GM19239 (cell line): ENCODE measurements around the gene HOMER1.
"Not testable (repeated sequence)": the region's sequence is repeated elsewhere in the genome, so short reads cannot be mapped to it uniquely, and the experiment has no call there.

Experiments
- DNase-seq: peaks from one replicate; pipeline ENCODE4 v3.0.0; 2011; ENCODE audit warnings: low spot score; ENCODE audit not compliant: insufficient read length
- FAIRE-seq: peaks from 2 replicates; lab custom pipeline; 2011; peaks lifted over from hg19 to GRCh38; lab: Jason Lieb, UNC

Gene HOMER1

DNA sequence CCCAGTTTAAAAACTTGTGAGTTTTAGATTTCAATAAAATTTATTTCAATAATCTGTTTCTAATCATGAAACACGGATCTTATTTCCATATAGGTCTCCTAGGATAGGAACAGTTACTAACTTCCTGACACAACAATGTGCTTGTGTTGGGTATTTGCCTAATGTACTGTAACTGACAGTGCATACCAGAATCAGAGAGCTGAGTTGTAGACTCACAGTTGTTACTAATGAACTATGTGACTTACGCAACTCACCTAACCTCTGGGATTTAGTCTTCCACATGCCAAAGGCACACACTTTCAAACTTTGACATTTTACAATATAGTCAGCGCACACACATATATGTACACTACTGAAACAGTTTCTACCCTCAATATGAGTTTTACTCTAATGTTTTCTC lies 77.7 kb downstream of the HOMER1 start:
- no peak for FAIRE-seq

GRCh38 chr5:79430196-79430595 lies 83.7 kb downstream of the HOMER1 start:
- no peak for FAIRE-seq
- DNase-seq: no peak

More for the DNA sequence above, 77.7 kb downstream of the HOMER1 start:
- no peak for DNase-seq

GRCh38 chr5:79423296-79423695 lies 90.6 kb downstream of the HOMER1 start:
- FAIRE-seq: no peak
- no peak for DNase-seq

DNA sequence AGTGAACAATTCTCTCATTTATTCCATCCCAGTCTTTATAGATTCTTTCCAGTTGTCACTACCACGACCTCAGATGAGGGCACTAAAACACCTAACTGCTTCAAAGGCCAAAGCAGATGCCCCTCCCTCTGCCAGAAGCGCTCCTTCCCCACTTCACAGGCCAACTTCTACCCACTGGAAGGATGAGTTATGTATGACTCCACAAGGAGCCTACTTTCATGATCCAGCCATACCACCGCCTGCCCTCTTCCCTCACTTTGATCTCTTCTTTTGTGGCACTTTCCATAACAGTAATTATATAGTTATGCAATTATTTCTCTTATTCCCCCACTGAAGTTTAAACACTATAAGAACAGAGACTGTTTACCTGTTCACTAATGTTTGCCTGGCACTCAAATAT lies 93.7 kb downstream of the HOMER1 start:
- DNase-seq: no peak
- FAIRE-seq: no peak

DNA sequence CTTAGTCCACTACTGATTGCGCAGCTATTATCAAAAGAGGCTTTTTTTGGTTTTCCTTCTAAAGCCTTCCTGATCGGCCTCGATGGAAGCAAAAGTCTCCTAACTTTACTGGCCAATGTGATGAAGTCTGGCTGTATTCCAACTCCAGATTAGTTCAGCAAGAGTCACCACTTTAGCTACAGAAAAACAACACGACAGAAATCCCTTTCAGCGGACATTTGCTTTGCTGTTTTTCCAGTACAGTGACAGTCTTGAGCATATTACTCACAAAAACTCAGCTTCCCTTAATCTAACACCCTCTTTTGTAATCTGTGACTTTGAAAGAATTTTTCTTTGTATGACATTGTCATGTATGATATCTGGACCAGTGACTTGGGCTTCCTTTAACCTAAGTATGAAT lies 95.7 kb downstream of the HOMER1 start:
- no peak for FAIRE-seq
- DNase-seq: no peak

GRCh38 chr5:79417495-79417894 lies 96.4 kb downstream of the HOMER1 start:
- FAIRE-seq (no peak), DNase-seq (no peak)

DNA sequence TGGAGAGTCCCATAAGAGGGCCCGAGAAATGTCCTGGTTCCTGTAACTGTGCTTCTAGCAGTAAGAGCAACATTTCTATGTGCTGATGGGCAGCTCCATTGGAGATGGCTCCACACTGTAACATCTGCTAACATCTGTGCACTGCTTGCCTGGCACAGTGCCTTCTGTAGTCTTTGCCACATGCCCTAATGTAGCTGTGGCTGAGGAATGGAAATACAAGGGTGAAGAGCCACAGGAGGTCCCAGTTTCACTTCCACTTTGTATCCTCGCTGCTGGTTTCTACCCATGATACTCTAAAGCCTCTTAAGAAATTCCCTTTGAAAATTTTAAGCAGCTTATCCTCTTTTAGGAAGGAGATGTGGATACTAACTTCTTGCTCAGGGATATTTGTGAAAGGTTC lies 97.4 kb downstream of the HOMER1 start:
- DNase-seq (peak; percentile 19), FAIRE-seq (peak; percentile 91)

GRCh38 chr5:79413112-79413511 lies 100.8 kb downstream of the HOMER1 start:
- no peak for DNase-seq
- FAIRE-seq: no peak

DNA sequence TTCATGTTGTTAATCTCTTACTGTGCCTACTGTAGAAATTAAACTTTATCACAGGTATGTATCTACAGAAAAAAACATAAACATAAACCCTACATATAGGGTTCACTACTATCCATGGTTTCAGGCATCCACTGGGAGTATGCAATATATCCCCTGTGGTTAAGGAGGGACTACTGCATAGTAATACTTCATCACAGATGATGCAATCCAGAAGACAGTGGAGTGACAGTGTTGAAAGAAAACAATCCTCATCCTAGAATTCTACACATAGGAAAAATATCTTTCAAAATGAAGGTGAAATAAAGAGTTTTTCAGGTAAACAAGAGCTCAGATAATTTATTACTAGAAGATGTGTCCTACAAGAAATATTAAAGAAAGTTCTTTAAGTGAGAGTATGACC lies 105.9 kb downstream of the HOMER1 start:
- DNase-seq (no peak), FAIRE-seq (no peak)

GRCh38 chr5:79407591-79407990 lies 106.3 kb downstream of the HOMER1 start:
- FAIRE-seq: no peak
- no peak for DNase-seq

GRCh38 chr5:79401216-79401615 lies 112.7 kb downstream of the HOMER1 start:
- no peak for DNase-seq
- FAIRE-seq: no peak

GRCh38 chr5:79399046-79399445 lies 114.9 kb downstream of the HOMER1 start:
- no peak for FAIRE-seq
- no peak for DNase-seq

DNA sequence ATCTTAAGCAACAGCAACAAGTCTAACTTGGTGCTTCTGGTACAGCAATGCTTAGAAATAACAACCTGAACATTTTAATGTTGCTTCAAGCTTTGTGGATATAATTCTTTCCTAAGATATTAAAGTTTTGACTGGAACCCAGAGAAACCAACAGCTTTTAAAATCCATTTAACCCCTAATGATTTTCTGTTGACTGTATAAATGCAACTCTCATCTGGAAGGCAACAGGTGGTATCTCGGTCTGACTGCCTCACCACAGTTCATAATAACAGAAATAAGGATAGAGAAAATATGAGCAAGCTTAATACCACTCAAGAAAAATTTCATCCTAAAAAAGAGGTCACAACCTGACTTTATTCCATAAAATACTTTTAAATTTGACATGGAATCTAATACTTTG lies 116.9 kb downstream of the HOMER1 start:
- DNase-seq (no peak), FAIRE-seq (no peak)

- FAIRE-seq (no peak), DNase-seq (no peak)
Measured at GRCh38 chr5:79396265-79396664, 117.7 kb downstream of the HOMER1 start.

DNA sequence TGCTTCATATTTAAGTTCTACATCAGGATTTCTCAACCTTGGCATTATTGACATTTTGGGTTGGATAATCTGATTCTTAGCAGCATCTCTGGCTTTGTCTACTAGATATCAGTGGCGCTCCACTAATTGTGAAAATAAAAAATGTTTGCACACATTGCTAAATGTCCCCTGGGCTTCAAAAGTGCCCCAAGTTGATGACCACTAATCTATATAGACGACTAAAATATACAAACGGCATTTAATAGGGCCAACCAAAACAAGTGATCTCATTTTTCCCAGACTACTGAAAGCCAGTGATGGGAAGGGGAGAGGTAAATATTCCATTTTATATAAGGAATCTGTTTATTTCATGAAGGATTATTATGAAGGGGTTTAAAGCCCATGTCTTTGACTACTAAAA lies 118.6 kb downstream of the HOMER1 start:
- DNase-seq (no peak), FAIRE-seq (no peak)

DNA sequence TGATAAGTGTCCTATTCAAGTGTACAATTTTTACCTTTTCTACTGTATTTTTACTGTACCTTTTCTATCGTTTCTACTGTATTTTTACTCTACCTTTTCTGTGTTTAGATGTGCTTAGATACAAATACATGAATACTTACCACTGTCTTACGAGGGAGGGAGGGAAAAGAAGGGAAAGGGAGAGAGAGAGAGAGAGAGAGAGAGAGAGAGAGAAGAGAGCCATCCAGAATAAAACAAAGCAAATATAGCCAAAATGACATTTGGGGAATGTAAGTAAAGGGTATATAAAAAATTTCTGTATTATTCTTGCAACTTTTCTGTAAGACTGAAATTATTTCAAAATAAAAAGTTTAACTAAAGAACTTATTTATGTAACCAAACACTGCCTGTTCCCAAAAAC lies 121.2 kb downstream of the HOMER1 start:
- DNase-seq (no peak), FAIRE-seq (no peak)

DNA sequence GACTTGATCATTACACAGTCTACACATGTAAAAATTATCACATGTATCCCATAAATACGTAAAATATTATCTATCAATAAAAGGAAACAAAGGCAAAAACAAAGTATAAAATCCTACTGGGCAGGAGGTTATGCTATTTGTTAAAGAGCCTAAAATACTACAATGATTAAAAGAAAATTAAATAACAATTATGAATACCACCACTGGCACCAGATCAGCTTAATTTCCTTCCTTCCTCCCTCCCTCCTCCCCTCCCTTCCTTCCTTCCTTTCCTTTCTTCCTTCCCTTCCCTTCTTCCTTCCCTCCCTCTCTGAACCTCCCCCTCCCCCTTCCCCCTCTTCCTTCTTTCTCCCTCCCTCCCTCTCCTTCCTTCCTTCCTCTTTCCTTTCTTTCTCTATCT lies 127.3 kb downstream of the HOMER1 start:
- DNase-seq: no peak
- no peak for FAIRE-seq

DNA sequence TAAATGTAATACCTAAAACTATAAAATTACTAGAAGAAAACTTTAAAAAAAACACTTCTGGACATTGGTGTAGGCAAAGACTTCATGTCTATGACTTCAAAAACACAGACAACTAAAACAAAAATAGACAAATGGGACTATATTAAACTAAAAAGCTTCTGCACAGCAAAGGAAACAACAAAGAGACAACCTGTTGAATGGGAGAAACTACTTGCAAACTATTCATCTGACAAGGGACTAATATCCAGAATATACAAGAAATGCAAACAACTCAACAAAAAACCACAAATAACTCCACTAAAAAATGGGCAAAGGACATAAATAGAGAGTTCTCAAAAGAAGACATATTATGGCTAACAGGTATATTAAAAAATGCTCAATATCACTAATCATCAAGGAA lies 128.8 kb downstream of the HOMER1 start:
- FAIRE-seq: not testable (repeated sequence)

GRCh38 chr5:79378510-79379186 lies 135.3 kb downstream of the HOMER1 start:
- DNase-seq: no peak
- FAIRE-seq: no peak

More for the DNA sequence above, 128.8 kb downstream of the HOMER1 start:
- DNase-seq: not testable (repeated sequence)

DNA sequence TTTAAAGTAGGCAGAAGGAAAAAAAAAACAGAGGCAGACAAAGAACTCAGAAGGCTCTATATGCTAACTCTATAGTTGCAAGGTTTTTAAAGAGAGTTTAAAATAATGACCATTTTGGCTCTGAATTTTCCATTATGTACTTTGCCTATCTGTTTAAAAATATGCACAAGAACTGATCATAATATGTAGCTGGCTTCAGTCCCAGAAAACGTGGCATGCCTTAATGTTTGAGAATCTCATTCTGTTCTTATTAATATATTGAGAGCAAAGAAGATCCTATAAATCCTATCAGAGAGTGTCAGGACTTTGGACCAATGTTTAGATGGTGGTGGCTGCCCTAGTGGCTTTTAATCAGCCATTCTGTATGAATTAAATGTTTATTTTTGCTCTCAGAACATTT lies 156.5 kb downstream of the HOMER1 start:
- no peak for FAIRE-seq

GRCh38 chr5:79349881-79350280 lies 164.1 kb downstream of the HOMER1 start:
- no peak for FAIRE-seq

More for the DNA sequence above, 156.5 kb downstream of the HOMER1 start:
- no peak for DNase-seq

DNA sequence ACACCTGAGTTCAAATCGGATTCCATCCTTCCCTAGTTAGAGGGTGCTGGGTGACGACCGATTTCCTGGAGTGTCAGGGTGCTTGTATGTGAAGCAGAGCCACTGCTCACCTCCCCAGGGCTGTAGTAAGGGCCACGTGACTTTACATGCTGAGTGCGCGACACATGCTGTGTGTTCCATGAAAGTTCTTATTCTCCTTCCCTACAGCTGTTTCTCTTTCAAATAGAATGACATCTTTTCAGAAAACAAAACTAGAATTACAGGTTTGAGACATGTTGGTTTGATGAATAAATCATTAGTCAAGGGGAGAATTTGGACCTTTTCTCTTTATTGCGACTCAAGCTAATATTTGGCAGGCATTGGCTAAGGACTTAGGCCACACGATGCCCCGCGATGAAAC lies 164.9 kb downstream of the HOMER1 start:
- FAIRE-seq: no peak
- no peak for DNase-seq

More at GRCh38 chr5:79349881-79350280, 164.1 kb downstream of the HOMER1 start:
- no peak for DNase-seq
